ENCODE data around the gene PALB2. TPM values are rescaled to one million over a fixed set of nuclear protein-coding genes. Genes with fewer than 3 reads are reported as not detected.

PALB2 gene
- total RNA-seq, 1 experiment from 2014 or later = 40.3 TPM

DNA sequence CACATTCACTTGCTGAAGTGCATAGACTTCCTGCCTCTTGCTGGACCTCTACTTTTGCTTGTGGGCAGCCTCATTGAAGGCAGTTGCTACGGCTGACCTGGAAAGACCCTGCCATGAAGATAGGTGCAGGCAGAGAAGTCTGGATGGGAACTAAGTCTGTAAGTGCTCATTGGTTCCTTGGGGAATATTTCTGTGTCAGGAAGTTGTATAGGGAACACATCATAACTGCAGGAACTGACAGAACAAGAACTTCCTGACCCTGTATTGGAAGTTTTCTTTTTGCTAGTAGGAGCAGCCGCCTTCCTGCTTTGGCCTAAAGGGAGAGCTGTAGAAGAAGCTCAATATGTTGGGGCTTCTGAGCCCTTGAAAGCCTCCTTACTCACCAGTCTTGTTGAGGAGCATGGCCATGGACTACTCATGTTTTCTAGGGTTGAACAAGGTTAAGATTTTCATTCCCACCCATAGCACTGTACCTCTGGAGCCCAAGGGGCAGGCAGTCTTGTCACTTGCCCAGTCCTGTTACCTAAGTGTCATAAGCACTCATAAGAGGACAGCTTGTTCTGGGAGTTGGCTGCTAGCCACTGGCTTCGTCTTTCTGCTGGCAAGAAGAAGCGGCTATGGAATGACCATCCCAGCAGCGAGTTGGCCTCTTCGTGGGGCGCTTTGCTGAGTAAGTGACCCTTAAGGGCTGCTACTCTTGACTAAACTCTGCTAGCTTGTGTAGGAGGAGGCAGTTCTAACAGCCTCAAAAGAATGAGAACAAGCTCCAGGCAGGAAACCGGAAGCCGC lies 76.3 kb downstream of the PALB2 start:
- no CpG with 5 or more reads among the region's 9 CpGs for WGBS (ENCODE audit: extremely low coverage, insufficient read length, low lambda C conversion rate)
- no peak overlapping the region for H4K5ac ChIP-seq (ENCODE audit: insufficient read length, low read depth, low read length)
- Mint-ChIP-seq H3K4me1 (no peaks in the 10 kb centered on the region), H3K36me3 (ENCODE audit: insufficient read depth in 1 of 3, low read depth in 3 of 3) (peaks cover 59 to 90% (median 83%) of the 10 kb centered on the region in 3 experiments), H3K9me3 (no peaks in the 10 kb centered on the region), H3K4me3 (no peak overlapping the region), H3K27ac (no peak overlapping the region; a peak in 1 of 7 replicates), H3K27me3 (ENCODE audit: low read depth) (no peaks in the 10 kb centered on the region)
- H2AFZ ChIP-seq (ENCODE audit: low read length) = no peak overlapping the region
- no peak overlapping the region for H3K27ac ChIP-seq (ENCODE audit: insufficient read length, low read depth, low read length)
- H3K9ac ChIP-seq (ENCODE audit: extremely low read depth, insufficient read length, low read length) = no peak overlapping the region
- no peak overlapping the region for H3K23ac ChIP-seq (ENCODE audit: insufficient read length, low read depth, low read length)
- H3K14ac ChIP-seq (ENCODE audit: insufficient read depth, low read length) = no peak overlapping the region
- no peak overlapping the region for H3K4ac ChIP-seq (ENCODE audit: low read depth, low read length)
- no peak overlapping the region for H2BK12ac ChIP-seq (ENCODE audit: insufficient read length, low read depth, low read length)
- no peaks in the 10 kb centered on the region for H3K27me3 ChIP-seq (ENCODE audit: insufficient read depth, low read length)
- no peak overlapping the region for H2BK120ac ChIP-seq (ENCODE audit: low read depth, low read length, poor library complexity, severe bottlenecking)
- H2BK15ac ChIP-seq (ENCODE audit: low read depth, low read length) = no peak overlapping the region
- TF ChIP-seq, protein P1, sequence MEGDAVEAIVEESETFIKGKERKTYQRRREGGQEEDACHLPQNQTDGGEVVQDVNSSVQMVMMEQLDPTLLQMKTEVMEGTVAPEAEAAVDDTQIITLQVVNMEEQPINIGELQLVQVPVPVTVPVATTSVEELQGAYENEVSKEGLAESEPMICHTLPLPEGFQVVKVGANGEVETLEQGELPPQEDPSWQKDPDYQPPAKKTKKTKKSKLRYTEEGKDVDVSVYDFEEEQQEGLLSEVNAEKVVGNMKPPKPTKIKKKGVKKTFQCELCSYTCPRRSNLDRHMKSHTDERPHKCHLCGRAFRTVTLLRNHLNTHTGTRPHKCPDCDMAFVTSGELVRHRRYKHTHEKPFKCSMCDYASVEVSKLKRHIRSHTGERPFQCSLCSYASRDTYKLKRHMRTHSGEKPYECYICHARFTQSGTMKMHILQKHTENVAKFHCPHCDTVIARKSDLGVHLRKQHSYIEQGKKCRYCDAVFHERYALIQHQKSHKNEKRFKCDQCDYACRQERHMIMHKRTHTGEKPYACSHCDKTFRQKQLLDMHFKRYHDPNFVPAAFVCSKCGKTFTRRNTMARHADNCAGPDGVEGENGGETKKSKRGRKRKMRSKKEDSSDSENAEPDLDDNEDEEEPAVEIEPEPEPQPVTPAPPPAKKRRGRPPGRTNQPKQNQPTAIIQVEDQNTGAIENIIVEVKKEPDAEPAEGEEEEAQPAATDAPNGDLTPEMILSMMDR (conservative IDR thresholded peaks at IDR 0.05) = no peak
- no peak for DNase-seq
- H4K91ac ChIP-seq (ENCODE audit: insufficient read length, low read depth, low read length) = no peak overlapping the region
- H3T11ph ChIP-seq (ENCODE audit: low read length) = no peak overlapping the region
- no peak overlapping the region for H3K56ac ChIP-seq (ENCODE audit: insufficient read length, low read depth, low read length)
- no peak overlapping the region for H2AK5ac ChIP-seq (ENCODE audit: insufficient read length, low read length)
- no peaks in the 10 kb centered on the region for H3K9me3 ChIP-seq (ENCODE audit: control insufficient read depth, low read depth, low read length)
- H3K79me1 ChIP-seq (ENCODE audit: insufficient read depth, low read depth, low read length, poor library complexity, severe bottlenecking) = no peaks in the 10 kb centered on the region
- no peaks in the 10 kb centered on the region for H3K79me2 ChIP-seq (ENCODE audit: insufficient read depth, low read length)
- no peaks in the 10 kb centered on the region for H3K4me1 ChIP-seq (ENCODE audit: insufficient read depth, low read length)
- no peak overlapping the region for H2BK20ac ChIP-seq (ENCODE audit: low read depth, low read length, poor library complexity, severe bottlenecking)
- no peak overlapping the region for H3K4me2 ChIP-seq (ENCODE audit: insufficient read depth, insufficient read length, low read length)
- H3K18ac ChIP-seq (ENCODE audit: insufficient read length, low read depth, low read length) = no peak overlapping the region
- no peaks in the 10 kb centered on the region for H3K23me2 ChIP-seq (ENCODE audit: insufficient read length, low read depth, low read length, poor library complexity, severe bottlenecking)
- no peak overlapping the region for H4K8ac ChIP-seq (replicated peaks; ENCODE audit: insufficient read length, low read depth, low read length)
- H4K20me1 ChIP-seq (ENCODE audit: control insufficient read depth, insufficient read depth, insufficient read length) = no peaks in the 10 kb centered on the region
- no peak overlapping the region for H2BK5ac ChIP-seq (ENCODE audit: insufficient read length, low read length)
